ENCODE results near the gene PRKG1. TPM values are rescaled to one million over a fixed set of nuclear protein-coding genes. Genes with fewer than 3 reads are reported as not detected.

PRKG1 gene
- total RNA-seq, 4 donors from 2014 or later: 26.5 to 72.3 (median 58.1) TPM

GRCh38 chr10:51312817-51313216, 238.5 kb downstream of the PRKG1 start:
- WGBS, 2 donors: 90 to 93% methylated on average over 2 of the region's 2 CpGs
- TF ChIP-seq, protein P1, sequence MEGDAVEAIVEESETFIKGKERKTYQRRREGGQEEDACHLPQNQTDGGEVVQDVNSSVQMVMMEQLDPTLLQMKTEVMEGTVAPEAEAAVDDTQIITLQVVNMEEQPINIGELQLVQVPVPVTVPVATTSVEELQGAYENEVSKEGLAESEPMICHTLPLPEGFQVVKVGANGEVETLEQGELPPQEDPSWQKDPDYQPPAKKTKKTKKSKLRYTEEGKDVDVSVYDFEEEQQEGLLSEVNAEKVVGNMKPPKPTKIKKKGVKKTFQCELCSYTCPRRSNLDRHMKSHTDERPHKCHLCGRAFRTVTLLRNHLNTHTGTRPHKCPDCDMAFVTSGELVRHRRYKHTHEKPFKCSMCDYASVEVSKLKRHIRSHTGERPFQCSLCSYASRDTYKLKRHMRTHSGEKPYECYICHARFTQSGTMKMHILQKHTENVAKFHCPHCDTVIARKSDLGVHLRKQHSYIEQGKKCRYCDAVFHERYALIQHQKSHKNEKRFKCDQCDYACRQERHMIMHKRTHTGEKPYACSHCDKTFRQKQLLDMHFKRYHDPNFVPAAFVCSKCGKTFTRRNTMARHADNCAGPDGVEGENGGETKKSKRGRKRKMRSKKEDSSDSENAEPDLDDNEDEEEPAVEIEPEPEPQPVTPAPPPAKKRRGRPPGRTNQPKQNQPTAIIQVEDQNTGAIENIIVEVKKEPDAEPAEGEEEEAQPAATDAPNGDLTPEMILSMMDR (IDR thresholded peaks at IDR 0.05): no peak
- no peak for TF ChIP-seq POLR2A (IDR thresholded peaks at IDR 0.05)
- peaks cover 0 to 5% of the 10 kb centered on the region in 2 donors for H3K4me1 ChIP-seq
- intact Hi-C loops (cut with DNase I): no loop called here
- H3K36me3 ChIP-seq: no peaks in the 10 kb centered on the region
- H3K27ac ChIP-seq: no peak overlapping the region
- H3K4me3 ChIP-seq (replicated peaks in 1 of 3): no peak overlapping the region
- no peak for DNase-seq
- no peaks in the 10 kb centered on the region for H3K27me3 ChIP-seq
- H3K9me3 ChIP-seq: no peaks in the 10 kb centered on the region

GRCh38 chr10:51313251-51313650, 239.0 kb downstream of the PRKG1 start:
- H3K27ac ChIP-seq: no peak overlapping the region
- no peaks in the 10 kb centered on the region for H3K9me3 ChIP-seq
- WGBS, 2 donors: 79 to 91% methylated on average over 2 of the region's 2 CpGs
- H3K36me3 ChIP-seq: no peaks in the 10 kb centered on the region
- TF ChIP-seq, protein P1 (IDR thresholded peaks at IDR 0.05): no peak
- no peaks in the 10 kb centered on the region for H3K27me3 ChIP-seq
- intact Hi-C loops (cut with DNase I): no loop called here
- no peak overlapping the region for H3K4me3 ChIP-seq (replicated peaks in 1 of 3)
- peaks cover 0 to 5% of the 10 kb centered on the region in 2 donors for H3K4me1 ChIP-seq
- no peak for DNase-seq

- Histone ChIP-seq H3K4me1 (no peaks in the 10 kb centered on the region), H3K27ac (no peak overlapping the region), H3K9me3 (no peaks in the 10 kb centered on the region), H3K27me3 (no peaks in the 10 kb centered on the region), H3K4me3 (replicated peaks in 1 of 3) (no peak overlapping the region), H3K36me3 (no peaks in the 10 kb centered on the region)
- no peak for TF ChIP-seq POLR2A (IDR thresholded peaks at IDR 0.05)
- TF ChIP-seq, protein P1 (IDR thresholded peaks at IDR 0.05): no peak
- intact Hi-C loops (cut with DNase I): no loop called here
- 73 to 75% methylated on average over 3 of the region's 3 CpGs for WGBS, 2 donors
- no peak for DNase-seq
Measured at GRCh38 chr10:51313773-51314478, 239.6 kb downstream of the PRKG1 start.

- Histone ChIP-seq H3K9me3 (no peaks in the 10 kb centered on the region), H3K4me1 (no peaks in the 10 kb centered on the region), H3K36me3 (no peaks in the 10 kb centered on the region), H3K4me3 (replicated peaks in 1 of 3) (no peak overlapping the region), H3K27ac (no peak overlapping the region), H3K27me3 (no peaks in the 10 kb centered on the region)
- DNase-seq: no peak
- intact Hi-C loops (cut with DNase I): no loop called here
- WGBS, 2 donors: 79 to 89% methylated on average over 1 of the region's 1 CpG
- no peak for TF ChIP-seq POLR2A (IDR thresholded peaks at IDR 0.05)
- TF ChIP-seq, protein P1 (IDR thresholded peaks at IDR 0.05): no peak
Measured at GRCh38 chr10:51314481-51314880, 240.2 kb downstream of the PRKG1 start.

DNA sequence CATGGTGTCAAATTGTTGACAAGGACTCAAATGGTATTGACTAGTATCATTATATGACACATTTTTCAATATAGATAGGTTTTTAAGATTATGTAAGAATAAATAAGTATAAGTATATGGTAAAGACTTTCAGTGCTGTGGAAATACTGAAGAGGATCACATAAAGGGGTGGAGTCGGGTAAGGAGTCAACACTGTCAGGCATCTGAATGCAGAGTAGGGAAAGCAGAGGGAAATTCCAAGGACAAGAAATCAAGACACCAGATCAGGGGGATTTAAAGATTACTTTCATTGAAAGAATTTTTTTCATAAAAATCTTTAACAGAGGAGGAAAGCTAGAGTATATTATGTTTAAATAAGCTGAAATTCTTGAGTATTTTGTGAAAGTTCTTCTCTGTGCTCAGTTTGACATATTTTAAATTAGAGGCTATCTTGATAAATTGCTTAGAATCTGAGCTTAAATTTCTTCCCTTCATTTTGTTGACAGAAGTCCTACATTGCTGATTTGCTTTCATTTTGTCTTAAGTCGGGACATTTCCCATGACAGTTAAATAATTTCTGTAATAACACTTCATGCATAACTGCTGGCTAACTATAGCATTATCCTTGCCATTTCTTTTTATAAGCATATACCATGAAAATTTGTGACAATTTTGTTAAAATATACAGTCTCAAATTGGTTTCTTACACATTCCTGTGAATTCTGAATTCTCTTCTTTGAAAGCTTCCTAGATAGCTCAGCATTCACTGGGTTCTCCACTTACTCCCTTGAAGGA, 244.3 kb downstream of the PRKG1 start:
- intact Hi-C loops (cut with DNase I): no loop called here
- H3K4me1 ChIP-seq: no peaks in the 10 kb centered on the region
- H3K27me3 ChIP-seq: no peaks in the 10 kb centered on the region
- H3K36me3 ChIP-seq: no peaks in the 10 kb centered on the region
- no peak overlapping the region for H3K27ac ChIP-seq
- H3K9me3 ChIP-seq: no peaks in the 10 kb centered on the region
- DNase-seq: no peak
- 85 to 87% methylated on average over 2 of the region's 2 CpGs for WGBS, 2 donors
- no peak overlapping the region for H3K4me3 ChIP-seq (replicated peaks in 1 of 3)
- no peak for TF ChIP-seq POLR2A (IDR thresholded peaks at IDR 0.05)
- TF ChIP-seq, protein P1 (IDR thresholded peaks at IDR 0.05): no peak
